Hematopoietic multipotent progenitor cell (in vitro differentiated cells): ENCODE data around the gene ANTXR1. TPM values are rescaled to one million over a fixed set of nuclear protein-coding genes. Genes with fewer than 3 reads are reported as not detected.

Experiments used
- DNase-seq, 3 donors: peaks; one replicate each; pipeline ENCODE4 v3.0.0-alpha.2; 2011 to 2015; ENCODE audit warnings: low read depth in 2 of 3, low spot score in 2 of 3
- total RNA-seq: library from RNA; depleted of rRNA; stranded (reverse); fragments of >200 nt; gene quantifications from one replicate; pipeline ENCODE4 v1.2.3, GENCODE V29; 2012

The ANTXR1 gene
- total RNA-seq, 1 donor: under 0.01 TPM

- DNase-seq: no peak
Measured at GRCh38 chr2:69031466-69031865, 18.5 kb downstream of the ANTXR1 start.

- DNase-seq: no peak
Measured at GRCh38 chr2:69032336-69032735, 19.4 kb downstream of the ANTXR1 start.

- DNase-seq: no peak
Measured at GRCh38 chr2:69033461-69034095, 20.6 kb downstream of the ANTXR1 start.

GRCh38 chr2:69034122-69034521 lies 21.1 kb downstream of the ANTXR1 start:
- no peak for DNase-seq

- no peak for DNase-seq
Measured at GRCh38 chr2:69034845-69035244, 21.9 kb downstream of the ANTXR1 start.

GRCh38 chr2:69036926-69037325 lies 23.9 kb downstream of the ANTXR1 start:
- no peak for DNase-seq

- no peak for DNase-seq
Measured at GRCh38 chr2:69041214-69041613, 28.2 kb downstream of the ANTXR1 start.

- DNase-seq: no peak
Measured at GRCh38 chr2:69043736-69044400, 30.9 kb downstream of the ANTXR1 start.

- DNase-seq: no peak
Measured at GRCh38 chr2:69046221-69046662, 33.3 kb downstream of the ANTXR1 start.

GRCh38 chr2:69047625-69048145 lies 34.7 kb downstream of the ANTXR1 start:
- no peak for DNase-seq

- DNase-seq: no peak
Measured at GRCh38 chr2:69050802-69051201, 37.8 kb downstream of the ANTXR1 start.

- no peak for DNase-seq
Measured at GRCh38 chr2:69053416-69053965, 40.5 kb downstream of the ANTXR1 start.

GRCh38 chr2:69054431-69054830 lies 41.5 kb downstream of the ANTXR1 start:
- DNase-seq: no peak

- no peak for DNase-seq
Measured at GRCh38 chr2:69055688-69056470, 42.9 kb downstream of the ANTXR1 start.

- no peak for DNase-seq
Measured at GRCh38 chr2:69057660-69058059, 44.7 kb downstream of the ANTXR1 start.

GRCh38 chr2:69059731-69060290 lies 46.8 kb downstream of the ANTXR1 start:
- no peak for DNase-seq

GRCh38 chr2:69060938-69061501 lies 48.0 kb downstream of the ANTXR1 start:
- DNase-seq: no peak

GRCh38 chr2:69061525-69061924 lies 48.5 kb downstream of the ANTXR1 start:
- no peak for DNase-seq

GRCh38 chr2:69062307-69062962 lies 49.5 kb downstream of the ANTXR1 start:
- no peak for DNase-seq

GRCh38 chr2:69065735-69066336 lies 52.9 kb downstream of the ANTXR1 start:
- DNase-seq: no peak
